GM21529 (cell line): ENCODE results near the gene BDH2.

ENCODE experiments used
- ATAC-seq: cut with Tn5 transposase; IDR thresholded peaks from one replicate; pipeline ENCODE4 v1.9.1; 2021; ENCODE audit not compliant: unreplicated experiment

BDH2 gene

DNA sequence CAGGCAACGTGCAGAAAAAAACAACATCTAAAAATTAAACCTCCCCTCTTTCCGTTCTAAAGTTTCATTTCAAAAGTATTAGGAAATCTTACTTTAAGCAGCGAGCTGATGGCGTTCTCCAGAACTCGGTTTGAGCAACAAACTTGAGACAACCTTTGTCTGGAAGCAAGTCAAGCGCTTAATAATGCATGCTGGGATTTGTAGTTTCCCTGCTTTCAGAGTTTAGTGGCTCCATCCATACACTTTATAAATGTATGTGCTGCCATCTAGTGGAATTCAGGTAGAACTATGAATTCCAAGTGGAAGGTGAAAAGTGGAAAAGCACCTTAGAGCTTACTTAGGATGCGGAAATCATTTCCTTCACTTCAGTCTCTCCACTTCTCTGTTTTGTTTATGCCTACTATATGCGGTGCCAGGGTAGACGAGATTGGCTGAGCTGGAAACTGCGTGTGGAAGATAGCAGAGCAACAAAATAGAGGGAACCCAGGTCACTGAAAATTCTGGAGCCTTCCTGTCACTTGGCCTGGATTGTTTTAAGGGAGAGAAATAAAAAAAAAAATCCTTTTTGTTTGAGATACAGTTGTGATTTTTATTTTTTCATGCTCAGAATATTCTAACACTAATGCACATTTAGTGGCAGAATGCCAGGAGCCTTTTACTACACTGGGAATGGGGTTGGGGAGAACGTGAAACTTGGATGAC is at the start of gene BDH2:
Gene BDH2 (minus strand): TSS at position 144 of the 702 bp plus-strand sequence. CDS start 3,580 bp downstream, outside the sequence.
- ATAC-seq: peak; percentile 98

DNA sequence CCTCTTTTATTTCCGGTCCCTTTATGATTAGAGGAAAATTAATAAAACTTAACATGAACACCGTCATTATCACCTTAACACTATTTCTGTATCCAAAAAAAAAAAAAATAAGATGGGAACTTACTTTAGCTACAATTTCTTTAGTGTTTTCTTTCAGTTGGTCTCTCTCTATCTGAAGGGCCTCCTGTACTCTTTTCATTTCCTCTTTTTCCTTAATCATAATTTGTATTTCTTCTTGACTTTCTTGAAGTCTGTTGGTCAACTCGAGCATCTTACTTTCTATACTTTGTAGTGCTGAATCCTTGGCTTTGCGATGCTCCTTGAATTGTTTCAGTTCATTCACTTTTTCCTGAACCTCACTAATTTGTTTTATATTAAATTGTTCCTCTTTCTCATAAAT is 45.3 kb upstream of the BDH2 start:
- ATAC-seq: no peak

DNA sequence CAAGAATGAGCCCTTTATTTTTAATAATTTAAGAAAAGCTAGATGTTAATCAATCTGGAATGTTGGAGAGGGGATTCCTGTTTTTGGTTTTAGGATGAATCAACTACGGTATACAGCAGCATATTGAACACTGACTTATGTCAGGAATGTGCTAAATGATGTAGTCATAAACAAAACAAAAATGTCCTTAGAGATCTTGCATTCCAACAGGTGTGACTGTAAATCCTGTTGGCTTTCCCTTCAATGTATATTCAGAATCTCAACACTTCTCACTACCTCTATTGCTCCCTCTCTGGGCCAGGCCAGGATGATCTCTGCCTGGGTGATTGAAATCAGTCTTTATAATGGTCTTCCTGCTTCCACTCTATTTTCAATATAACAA is 37.8 kb upstream of the BDH2 start:
- no peak for ATAC-seq

DNA sequence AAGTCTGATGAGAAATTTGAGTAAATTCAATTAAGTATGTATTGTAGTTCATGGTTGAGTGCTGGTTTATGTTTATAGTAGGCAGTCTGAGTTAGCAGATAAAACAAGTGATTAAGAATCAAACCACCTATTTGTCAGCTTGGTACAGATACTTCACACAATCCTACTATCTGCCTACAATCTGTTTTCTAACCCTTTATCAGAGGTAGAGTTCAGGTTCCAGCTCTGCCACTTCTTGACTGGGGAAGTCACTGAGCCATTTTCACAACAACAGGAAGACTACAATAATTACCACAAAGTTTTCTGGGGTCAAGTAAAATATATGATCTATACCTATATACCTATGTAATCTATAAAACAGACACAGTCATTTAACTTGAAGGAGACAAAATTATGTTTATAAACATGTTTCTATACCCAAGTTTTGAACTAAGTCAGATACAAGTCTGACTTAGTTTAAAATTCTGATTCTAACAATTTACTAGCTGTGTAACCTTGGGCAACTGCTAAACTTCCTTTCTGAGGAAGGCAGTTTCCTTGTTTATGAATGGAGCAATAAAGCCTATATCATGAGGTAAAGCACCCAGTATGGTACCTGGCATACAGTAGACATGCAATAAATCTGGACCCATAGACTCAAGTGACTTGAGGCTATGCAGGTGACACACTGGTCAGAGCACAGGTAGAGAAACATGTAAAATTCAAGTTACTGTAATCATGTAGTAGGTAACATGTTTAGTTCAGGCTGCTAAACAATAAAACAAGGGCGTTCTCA is 37.2 kb upstream of the BDH2 start:
- no peak for ATAC-seq

DNA sequence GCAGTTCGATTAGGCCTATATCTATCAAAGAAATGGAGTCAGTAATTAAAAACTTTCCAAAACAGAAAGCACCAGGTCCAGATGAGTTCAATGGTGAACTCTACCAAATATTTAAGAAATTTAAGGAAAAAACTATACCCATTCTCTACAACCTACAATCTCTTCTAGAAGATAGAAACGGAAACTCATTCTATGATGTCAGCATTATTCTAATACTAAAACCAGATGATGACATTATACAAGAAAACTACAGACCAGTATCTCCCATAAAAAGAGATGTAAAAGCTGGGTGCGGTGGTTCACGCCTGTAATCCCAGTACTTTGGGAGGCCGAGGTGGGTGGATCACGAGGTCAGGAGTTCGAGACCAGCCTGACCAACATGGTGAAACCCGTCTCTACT is 29.5 kb upstream of the BDH2 start:
- no peak for ATAC-seq

DNA sequence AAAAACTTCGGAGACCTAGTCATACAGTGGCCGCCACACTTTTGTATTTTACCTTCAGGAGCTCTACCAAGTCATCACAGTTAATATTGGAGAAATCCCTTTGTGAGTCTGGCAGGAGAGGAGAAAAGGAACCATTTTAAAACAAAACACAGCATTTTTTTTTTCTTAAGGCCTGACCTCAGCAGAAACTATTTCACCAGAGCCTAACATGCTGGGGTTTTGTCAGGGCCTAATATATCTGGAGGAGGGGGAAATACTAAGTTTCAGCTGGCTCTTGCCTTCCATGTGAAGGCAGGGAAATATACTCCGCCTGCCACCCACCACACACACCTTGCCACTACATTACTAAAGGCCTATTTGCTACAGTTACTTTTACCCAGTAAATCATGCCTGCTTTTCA is 26.5 kb upstream of the BDH2 start:
- no peak for ATAC-seq

DNA sequence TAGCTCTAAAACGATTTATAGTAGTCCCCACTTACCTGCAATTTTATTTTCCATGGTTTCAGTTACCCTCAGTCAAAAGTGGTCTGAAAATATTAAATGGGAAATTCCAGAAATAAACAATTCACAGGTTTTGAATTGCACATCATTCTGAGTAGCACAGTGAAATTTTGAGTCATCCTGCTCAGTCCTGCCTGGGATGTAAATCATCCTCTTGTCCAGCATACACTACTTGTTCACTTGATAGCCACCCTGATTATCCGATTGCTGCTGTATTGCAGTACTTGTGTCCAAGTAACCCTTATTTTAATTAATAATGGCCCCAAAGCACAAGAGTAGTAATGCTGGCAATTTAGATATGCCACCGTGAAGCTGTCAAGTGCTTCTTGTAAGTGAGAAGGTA is 23.5 kb upstream of the BDH2 start:
- ATAC-seq: no peak

DNA sequence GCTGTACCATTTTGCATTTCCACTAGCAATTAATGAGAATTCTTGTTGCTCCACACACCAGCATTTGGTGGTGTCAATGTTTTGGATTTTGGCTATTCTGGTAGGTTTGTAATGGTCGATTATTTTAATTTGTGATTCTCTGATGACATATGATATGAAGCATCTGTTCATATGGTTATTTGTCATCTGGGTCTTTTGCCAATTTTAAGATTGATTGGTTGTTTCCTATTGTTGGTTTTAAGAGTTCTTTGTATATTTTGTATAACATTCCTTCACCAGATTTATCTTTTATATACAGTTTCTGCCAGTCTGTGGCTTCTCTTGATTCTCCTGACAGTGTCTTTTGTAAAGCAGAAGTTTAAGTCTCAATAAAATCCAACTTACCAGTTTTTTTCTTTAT is 18.5 kb upstream of the BDH2 start:
- no peak for ATAC-seq

DNA sequence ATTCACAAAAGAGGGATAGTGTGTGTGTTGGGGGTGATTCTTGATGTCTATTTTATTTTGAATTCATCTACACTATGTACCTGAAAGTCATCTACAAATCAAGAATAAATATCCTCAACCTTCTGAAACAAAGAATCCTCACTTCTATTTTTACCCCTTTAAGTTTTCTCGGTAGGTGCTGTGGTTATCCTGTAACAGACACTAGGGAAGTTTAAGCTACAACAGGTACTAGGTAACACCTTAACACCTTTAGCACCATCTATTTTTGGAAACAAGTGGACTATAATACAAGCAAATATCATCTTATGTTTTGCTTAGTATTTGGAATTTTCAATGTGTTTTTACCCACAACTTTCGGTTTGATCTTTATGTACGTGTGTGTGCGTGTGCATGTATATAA is 12.0 kb upstream of the BDH2 start:
- no peak for ATAC-seq

DNA sequence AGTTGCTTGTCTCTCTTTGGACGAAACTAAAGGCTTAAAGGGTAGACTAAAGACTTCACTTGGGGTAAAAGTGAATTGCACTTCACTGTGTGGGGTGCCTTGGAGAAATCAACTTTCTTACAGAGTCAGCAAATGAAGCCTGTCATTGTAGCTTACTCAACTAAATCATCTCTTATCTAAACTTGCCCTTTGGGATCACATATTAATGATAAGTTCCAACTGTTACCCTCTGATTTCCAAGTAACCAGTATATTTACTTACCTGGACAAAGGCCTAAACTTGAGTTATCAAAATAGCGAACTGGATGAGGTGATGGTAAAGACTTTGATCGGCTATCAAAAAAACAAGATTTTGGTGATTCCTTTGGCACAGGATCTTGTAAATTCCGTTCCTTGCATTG is 8.9 kb upstream of the BDH2 start:
- no peak for ATAC-seq

DNA sequence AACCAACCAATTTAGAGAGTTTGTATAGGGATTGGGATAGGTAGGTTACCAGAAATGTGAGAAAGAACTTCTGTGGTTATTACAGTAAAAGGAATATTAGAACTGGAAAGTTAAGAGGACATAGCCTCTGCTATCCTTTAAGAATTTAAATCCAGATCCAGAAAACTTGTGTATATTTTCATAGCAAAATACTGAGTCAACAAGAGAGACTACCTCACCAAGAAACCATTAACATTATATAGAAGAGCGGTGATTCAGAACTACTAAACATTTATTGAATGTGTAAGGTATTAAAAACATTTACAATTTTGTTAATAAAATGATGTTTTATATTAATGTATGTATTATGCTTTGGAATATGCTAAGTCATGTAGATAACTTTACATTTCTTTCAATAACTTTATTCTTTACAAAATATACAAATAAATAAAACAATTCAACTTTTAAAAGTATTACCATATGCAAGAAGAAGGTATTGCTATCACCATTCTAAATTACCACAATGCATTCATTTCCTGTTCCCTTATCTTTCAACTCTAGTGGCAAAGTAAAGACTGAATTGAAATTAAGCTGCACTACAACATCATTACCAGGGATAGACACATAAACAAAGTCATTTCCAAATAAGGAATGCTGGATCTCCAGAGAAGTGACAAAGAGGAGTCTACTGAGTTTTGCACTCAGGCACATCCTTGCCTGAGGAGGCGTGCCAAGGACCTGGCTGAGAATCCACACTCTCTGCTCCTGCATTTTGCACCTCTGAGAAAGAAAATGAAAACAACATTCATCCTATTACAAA is 6.1 kb upstream of the BDH2 start:
- ATAC-seq: no peak

DNA sequence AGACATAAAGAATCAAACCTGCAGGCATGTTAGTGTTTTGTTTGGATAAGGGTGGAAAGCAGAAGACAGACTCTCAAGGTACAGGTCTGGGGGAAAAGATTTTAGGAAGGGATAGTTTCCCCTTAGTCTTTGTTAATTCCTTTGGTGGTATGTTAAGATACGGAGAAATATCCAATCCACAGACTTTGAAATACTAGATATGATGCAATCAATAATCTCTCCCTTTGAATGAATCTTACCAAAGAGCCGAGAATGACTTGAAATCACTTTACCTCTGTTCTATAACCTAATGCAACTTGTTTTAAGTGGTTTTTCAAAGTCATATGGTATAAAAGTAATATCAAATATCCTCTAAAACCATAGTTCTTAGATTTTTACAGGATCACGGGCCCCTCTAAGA is 5.3 kb upstream of the BDH2 start:
- no peak for ATAC-seq

DNA sequence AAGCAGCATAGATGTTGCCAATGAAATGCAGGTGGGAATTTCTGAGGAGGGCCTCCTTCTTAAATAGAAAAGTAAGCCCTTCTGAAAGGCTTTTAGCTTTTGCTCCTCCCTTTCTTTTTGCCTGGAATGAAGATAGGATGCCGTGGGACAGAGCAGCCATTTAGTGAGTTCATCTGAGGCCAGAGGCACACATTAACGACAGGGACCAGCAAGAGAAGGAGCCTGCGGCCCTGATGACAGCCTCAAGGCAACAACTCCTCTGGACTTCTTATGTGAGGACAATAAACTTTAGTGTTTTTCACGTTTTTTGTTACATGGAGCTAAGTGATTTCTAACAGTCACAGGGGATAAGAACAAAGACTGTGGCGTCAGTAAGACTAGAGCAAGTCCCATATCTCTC is 1.1 kb upstream of the BDH2 start:
- ATAC-seq: no peak

DNA sequence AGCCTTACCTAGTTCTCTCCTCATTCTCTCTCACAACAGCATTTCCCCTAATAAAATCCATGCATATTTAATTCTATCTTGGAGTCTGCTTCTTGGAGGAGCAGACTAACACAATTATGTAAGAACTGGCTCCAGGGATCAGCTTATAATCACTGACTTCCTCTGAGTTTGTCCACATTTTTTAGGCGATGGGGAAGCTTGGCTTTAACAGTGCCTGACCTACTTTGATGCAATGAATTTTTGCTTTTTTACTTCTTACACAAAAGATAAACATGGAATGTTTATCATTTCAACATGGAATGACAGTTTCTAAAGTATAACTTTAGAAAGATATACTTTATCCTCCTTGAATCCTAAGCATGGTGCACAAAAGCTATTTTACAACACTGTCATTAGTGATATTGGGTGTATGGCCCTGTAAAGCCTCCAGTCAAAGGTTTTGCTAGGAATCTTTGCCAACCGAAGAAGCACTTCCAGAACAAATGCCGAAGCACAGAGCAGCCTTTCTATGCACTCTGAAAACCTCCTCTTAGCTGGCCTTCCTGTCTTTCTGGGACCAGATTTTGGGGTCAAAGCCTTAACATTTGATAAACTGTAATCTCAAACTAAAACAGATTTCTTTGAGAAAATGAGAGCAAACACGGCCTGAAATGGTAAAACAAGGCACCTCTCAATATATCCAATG is 736 bp downstream of the BDH2 start:
- ATAC-seq: no peak

DNA sequence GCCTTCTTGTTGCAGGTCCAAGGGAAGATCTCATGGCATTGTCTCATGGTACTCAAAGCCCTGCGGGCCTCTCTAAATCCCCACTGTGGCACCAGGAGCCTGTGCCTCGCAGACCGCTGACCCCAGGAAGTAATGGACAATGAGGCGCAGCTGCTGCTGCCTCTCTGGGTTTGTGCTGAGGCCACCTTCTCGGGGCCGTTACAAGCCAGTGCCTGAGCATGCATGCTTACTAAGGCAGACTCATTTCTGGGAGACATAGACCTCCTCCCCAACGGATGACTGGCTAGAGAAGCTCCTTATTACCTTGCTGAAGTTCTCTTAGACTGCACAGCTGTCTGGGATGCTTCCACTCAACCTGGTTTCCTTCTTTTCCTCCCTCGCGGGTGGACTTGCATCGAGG is 1.3 kb downstream of the BDH2 start:
- no peak for ATAC-seq

DNA sequence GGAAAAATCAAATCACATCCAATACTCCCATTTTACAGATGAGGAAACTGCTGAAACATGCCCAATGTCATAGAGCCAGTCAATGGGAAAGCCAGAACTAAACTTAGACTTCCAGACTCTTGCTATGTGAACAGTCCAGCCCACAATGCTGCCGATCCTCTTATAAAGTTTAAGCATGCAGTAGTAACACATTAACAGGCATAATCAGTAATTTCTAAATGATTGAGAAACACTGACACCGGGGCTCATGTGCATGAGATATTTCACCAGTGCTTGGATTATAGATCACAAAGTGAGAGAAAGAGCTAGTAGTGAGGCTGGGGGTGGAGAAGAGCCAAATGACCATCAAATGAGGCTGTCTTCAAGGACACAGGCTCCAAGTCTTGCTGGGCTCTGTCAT is 2.5 kb downstream of the BDH2 start:
- no peak for ATAC-seq

DNA sequence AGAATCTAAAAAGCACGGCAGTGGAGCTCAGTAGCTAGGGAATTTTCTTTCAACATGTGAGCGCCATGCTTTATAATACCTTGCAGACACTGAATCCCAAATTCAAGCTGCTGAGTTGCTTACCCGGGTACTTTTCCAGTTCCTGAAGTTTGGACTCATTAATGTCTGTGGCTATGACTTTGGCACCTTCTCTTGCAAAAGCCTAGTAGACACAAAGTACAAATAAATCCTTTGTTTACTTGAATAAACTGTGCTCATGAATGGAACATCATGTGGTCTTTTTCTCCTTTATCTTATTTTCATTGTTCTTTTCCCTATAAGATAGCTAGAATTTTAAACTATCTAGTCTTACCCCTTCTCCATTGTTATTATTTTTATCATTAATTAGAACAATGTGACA is 4.6 kb downstream of the BDH2 start:
- no peak for ATAC-seq

DNA sequence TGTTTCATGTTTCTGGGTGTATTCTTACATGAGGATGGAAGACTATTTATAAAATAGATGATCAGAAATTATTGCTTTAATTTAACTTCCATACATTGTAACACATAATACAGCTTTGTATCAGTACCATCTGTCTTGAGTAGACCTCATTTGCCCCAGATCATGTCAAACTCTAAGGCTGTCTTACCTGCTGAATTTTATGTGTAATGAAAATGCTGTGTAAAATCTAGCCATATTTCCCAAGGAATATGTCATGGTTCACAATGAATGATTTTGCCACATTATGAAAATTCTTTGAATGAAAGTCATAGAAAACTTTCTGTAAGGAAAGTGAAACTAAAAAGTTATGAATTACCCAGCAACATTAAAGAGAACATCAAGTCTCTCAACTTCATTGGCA is 7.4 kb downstream of the BDH2 start:
- ATAC-seq: peak; percentile 33

DNA sequence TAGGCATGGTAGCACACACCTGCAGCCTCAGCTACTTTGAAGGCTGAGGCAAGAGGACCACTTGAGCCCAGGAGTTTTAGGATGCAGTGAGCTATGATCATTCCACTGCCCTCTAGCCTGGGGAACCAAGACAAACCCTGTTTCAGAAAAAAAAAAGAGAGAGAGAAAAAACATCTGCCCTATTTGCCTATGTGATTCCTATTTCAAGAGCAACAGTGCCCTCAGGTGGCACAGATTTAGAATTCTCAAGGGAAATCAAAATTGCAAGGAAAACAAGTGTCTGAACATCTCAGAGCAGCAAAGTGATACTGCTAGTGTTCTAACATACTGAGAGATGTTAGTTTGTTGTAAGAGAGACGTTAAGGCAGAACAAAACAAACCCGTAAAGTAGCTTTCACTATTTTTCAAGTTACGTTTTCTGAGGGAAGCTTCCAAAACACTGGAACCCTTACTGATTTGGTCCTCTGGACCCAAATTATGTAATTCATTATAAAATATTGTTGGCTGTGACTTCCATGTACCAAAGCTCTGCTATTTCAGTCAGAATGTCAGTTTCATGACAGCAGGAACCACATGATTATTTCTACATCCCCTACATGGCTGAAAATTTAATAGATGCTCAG is 7.9 kb downstream of the BDH2 start:
- peak; percentile 82 for ATAC-seq

DNA sequence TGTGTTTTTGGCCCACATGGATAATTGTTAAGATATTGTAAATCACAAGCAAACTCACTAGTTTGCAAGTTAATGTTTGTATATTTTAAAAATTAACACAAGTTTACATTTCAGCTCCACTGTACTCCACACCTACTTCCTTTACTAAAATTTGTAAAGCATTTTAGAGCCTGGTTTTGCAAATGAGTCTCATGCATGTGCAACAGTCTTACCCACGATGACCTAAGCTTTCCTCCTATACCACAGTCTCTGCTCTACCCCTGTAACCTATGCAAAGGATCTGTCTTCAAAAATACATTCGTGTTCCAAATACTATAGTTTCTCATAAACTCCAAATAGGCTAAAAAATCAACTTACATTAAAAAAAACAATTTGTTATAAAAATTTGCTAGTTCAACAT is 10.2 kb downstream of the BDH2 start:
- ATAC-seq: no peak

DNA sequence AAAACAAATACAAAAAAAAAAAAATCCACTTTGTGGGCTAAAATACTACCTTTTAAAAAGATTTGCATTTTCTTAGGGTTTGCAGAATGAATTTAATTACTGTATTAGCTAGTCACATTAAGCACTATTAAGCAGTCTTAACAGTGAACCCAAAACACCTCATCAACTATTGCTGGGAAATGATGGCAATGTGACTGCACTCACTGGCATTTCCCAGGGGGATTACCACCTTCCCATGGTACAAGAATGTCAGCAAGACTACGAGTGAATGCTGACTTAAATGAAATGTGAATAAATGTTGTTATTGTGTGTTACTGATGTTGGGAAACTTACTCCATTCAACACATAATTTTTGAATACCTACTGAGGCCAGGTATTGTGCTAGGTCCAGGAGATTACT is 13.1 kb downstream of the BDH2 start:
- no peak for ATAC-seq
